MCF 10A (cell line): Measurements from ENCODE around the gene MBTPS2. TPM values are rescaled to one million over a fixed set of nuclear protein-coding genes. Genes with fewer than 3 reads are reported as not detected.

Source experiments
- BruUV-seq: library from RNA; stranded (reverse); fragments of 400-500 nt; replicated peaks from 2 replicates; lab custom pipeline; 2021; lab: Mats Ljungman, UMichigan
- CTCF ChIA-PET: fragments of 300-600 bp; sonication (Branson Sonifier 250); formaldehyde crosslinking; extraction: SDS; loops from one replicate; lab custom pipeline; 2021; ENCODE audit warnings: antibody characterized with exemption, inconsistent platforms; lab: Yijun Ruan, JAX
- POLR2A ChIA-PET: fragments of 300-600, 350-650 bp; sonication (Branson Sonifier 250); formaldehyde crosslinking; extraction: SDS; loops from one replicate; lab custom pipeline; 2020; ENCODE audit warnings: antibody characterized with exemption, inconsistent platforms; lab: Yijun Ruan, JAX
- DNase-seq: peaks from one replicate; pipeline ENCODE4 v3.0.0-alpha.2; 2018; ENCODE audit not compliant: unreplicated experiment
- H3K27ac Mint-ChIP-seq: one replicate; pipeline ENCODE4 v1.8.0; 2022; ENCODE audit warnings: mild to moderate bottlenecking, low read depth, mixed read lengths; ENCODE audit not compliant: unreplicated experiment
- H3K27me3 Mint-ChIP-seq: one replicate; pipeline ENCODE4 v1.8.0; 2022; ENCODE audit warnings: mixed read lengths; ENCODE audit not compliant: insufficient read depth, unreplicated experiment
- H3K36me3 Mint-ChIP-seq: one replicate; pipeline ENCODE4 v1.8.0; 2022; ENCODE audit warnings: mild to moderate bottlenecking, moderate library complexity, mixed read lengths; ENCODE audit not compliant: insufficient read depth, unreplicated experiment
- H3K4me1 Mint-ChIP-seq: one replicate; pipeline ENCODE4 v1.8.0; 2022; ENCODE audit warnings: mixed read lengths; ENCODE audit not compliant: insufficient read depth, unreplicated experiment
- H3K4me3 Mint-ChIP-seq: one replicate; pipeline ENCODE4 v1.8.0; 2022; ENCODE audit warnings: mild to moderate bottlenecking, moderate library complexity, mixed read lengths; ENCODE audit not compliant: unreplicated experiment
- H3K9me3 Mint-ChIP-seq: one replicate; pipeline ENCODE4 v1.8.0; 2022; ENCODE audit warnings: mixed read lengths; ENCODE audit not compliant: unreplicated experiment
- intact Hi-C: fragments of 100-400 bp; cut with micrococcal nuclease; formaldehyde crosslinking; loops from 2 replicates; pipeline ENCODE4 v1.14.1; 2022
- total RNA-seq: library from RNA; stranded (reverse); gene quantifications from 2 replicates; pipeline ENCODE4 v1.2.3, GENCODE V29; 2022
- TF ChIP-seq, protein P1 (sequence below): fragments of 200-600 bp; IDR thresholded peaks from one replicate; pipeline ENCODE4 v1.8.0; 2022; ENCODE audit warnings: antibody characterized with exemption, mild to moderate bottlenecking; ENCODE audit not compliant: unreplicated experiment

Gene MBTPS2
- total RNA-seq, 1 experiment from 2014 or later, result 21.1 TPM

DNA sequence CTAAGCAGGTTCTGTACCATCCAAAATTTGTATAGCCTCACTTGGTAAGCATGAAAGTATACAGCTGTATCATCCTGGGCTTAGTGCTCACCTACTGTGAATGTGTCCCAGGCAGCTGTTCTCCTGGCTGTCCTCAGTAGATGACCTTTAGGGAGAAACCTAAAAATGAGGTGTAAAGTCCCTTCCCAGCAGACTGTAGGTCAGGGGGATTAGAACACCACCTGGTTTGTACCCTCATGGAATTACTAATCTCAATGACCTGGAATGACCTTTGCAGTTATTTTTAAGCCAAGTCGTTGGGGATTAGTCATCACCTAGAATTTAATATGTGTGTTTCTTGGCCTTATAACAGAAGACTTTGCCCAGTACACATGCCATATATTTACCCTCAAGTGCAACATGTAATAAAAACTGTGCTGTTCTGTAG is 39.1 kb upstream of the MBTPS2 start:
- intact Hi-C loops, result no loop called here
- ChIA-PET CTCF (no interaction called here), POLR2A (interaction anchor here (0.6 to 2.5 kb wide), 2 partner anchors 11 to 38 kb away, joined by 4 to 11 read pairs; partner anchors contain the start of gene MBTPS2)
- H3K27me3 Mint-ChIP-seq, result peaks cover 53% of the 10 kb centered on the region
- H3K27ac Mint-ChIP-seq, result no peak overlapping the region
- H3K9me3 Mint-ChIP-seq, result no peaks in the 10 kb centered on the region
- peaks cover 7% of the 10 kb centered on the region for H3K36me3 Mint-ChIP-seq
- BruUV-seq, result no TSS peak
- TF ChIP-seq, protein P1, sequence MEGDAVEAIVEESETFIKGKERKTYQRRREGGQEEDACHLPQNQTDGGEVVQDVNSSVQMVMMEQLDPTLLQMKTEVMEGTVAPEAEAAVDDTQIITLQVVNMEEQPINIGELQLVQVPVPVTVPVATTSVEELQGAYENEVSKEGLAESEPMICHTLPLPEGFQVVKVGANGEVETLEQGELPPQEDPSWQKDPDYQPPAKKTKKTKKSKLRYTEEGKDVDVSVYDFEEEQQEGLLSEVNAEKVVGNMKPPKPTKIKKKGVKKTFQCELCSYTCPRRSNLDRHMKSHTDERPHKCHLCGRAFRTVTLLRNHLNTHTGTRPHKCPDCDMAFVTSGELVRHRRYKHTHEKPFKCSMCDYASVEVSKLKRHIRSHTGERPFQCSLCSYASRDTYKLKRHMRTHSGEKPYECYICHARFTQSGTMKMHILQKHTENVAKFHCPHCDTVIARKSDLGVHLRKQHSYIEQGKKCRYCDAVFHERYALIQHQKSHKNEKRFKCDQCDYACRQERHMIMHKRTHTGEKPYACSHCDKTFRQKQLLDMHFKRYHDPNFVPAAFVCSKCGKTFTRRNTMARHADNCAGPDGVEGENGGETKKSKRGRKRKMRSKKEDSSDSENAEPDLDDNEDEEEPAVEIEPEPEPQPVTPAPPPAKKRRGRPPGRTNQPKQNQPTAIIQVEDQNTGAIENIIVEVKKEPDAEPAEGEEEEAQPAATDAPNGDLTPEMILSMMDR, result no peak
- peak; percentile 54 for DNase-seq
- no peak overlapping the region for H3K4me3 Mint-ChIP-seq
- peaks cover 31% of the 10 kb centered on the region for H3K4me1 Mint-ChIP-seq

DNA sequence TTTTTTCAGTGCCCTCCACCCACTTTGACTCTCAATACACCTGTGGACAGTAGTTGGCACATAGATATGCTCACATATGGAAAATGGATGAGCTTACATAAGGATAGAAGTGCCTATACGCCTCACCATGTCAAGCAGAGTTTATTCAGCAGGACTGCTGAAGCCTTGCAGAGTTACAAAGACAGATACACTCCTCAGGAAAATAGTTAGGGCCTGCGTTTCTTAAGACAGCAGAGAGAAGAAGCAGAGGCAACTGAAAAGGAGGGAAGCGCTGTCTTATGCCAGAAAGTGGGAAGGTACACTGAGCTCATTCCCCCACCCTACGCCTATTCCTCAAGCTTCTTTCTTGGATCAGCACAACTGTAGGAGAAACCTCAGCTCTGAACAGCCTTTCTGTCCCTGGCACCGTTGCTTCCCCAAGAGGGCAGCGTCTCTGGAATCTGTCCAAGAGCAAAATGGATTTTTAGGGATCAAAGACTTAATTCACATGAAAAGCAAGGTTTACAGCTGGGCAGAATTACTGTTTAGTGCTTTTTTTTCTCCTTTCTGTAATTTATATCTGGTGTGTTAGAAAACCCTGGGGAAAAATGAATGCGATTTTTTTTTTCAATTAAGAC is 37.3 kb upstream of the MBTPS2 start:
- Mint-ChIP-seq H3K4me1 (peaks cover 31% of the 10 kb centered on the region), H3K27me3 (peaks cover 45% of the 10 kb centered on the region), H3K4me3 (no peak overlapping the region), H3K27ac (no peak overlapping the region), H3K36me3 (peaks cover 5% of the 10 kb centered on the region), H3K9me3 (no peaks in the 10 kb centered on the region)
- TF ChIP-seq, protein P1, result no peak
- no peak for DNase-seq
- intact Hi-C loops, result no loop called here
- no TSS peak for BruUV-seq
- ChIA-PET POLR2A (no interaction called here), CTCF (interaction anchor here (0.7 kb wide), 1 partner anchor 46 kb away, joined by 4 read pairs; no protein-coding TSS in a partner anchor)

DNA sequence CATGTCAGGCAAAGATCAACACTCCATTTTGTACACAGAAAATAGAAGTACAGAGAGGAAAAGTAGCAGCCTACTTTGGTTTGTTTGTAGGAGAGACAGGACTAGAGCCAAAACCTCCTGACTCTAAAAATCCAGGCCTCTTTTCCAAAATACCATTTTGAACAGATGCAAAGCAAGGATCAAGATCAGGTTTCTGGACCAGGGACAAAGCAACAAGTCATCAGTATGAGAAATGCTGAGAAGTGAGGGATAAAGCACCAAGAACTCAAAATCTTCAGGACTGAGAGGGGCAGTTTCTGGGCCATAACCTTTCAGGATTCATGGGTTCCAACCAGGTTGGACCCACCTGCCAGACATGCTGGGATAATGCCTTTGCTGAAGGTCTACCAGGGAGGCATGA is 36.6 kb upstream of the MBTPS2 start:
- Mint-ChIP-seq H3K9me3 (no peaks in the 10 kb centered on the region), H3K36me3 (no peaks in the 10 kb centered on the region), H3K27me3 (peaks cover 45% of the 10 kb centered on the region), H3K4me1 (peaks cover 31% of the 10 kb centered on the region), H3K27ac (no peak overlapping the region), H3K4me3 (no peak overlapping the region)
- TF ChIP-seq, protein P1, result no peak
- ChIA-PET CTCF (no interaction called here), POLR2A (no interaction called here)
- BruUV-seq, result no TSS peak
- intact Hi-C loops, result no loop called here
- no peak for DNase-seq

DNA sequence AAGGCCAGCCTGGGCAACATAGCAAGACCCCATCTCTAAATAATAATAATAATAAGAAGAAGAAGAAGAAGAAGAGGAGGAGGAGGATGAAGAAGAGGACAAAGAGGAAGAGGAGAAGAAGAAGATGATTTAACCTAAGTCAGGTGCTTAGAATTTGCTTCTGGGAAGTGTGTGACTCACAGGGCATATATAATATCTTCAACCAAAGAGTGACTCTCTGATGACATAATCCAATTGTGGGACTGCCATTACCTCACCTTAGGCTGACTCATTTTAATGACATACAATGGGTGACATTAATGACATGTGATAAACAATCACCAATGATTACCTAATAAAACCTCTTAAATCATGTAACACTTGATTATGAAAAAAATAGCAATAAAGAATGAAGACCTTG is 32.7 kb upstream of the MBTPS2 start:
- ChIA-PET POLR2A (interaction anchor here (0.6 to 0.7 kb wide), 2 partner anchors 36 to 1379 kb away, joined by 3 read pairs; no protein-coding TSS in a partner anchor), CTCF (interaction anchor here (0.6 kb wide), 1 partner anchor 21 kb away, joined by 4 read pairs; no protein-coding TSS in a partner anchor)
- Mint-ChIP-seq H3K4me1 (no peaks in the 10 kb centered on the region), H3K36me3 (no peaks in the 10 kb centered on the region), H3K27ac (no peak overlapping the region), H3K4me3 (no peak overlapping the region), H3K27me3 (peaks cover 69% of the 10 kb centered on the region), H3K9me3 (peaks cover 8% of the 10 kb centered on the region)
- no peak for DNase-seq
- intact Hi-C loops, result no loop called here
- BruUV-seq, result no TSS peak
- TF ChIP-seq, protein P1, result no peak
